ENCODE results near the gene NLE1.

GRCh38 chr17:35135322-35135721 lies 6.8 kb downstream of the NLE1 start:
- TF ChIP-seq POLR2A (IDR thresholded peaks at IDR 0.05), result no peak
- TF ChIP-seq CTCF (IDR thresholded peaks at IDR 0.05), result no peak
